Astrocyte of the spinal cord (primary cell): Measurements from ENCODE around the gene ADAM23.

Experiments used
- DNase-seq: peaks from one replicate; pipeline ENCODE4 v3.0.0; 2011; ENCODE audit warnings: low read depth, low spot score
- H3K4me3 ChIP-seq: 2 replicates; pipeline ENCODE4 v1.5.1; 2011; ENCODE audit warnings: low read depth, mild to moderate bottlenecking, low read length, moderate library complexity
- CTCF ChIP-seq: IDR thresholded peaks from 2 replicates; pipeline ENCODE4 v1.5.1; 2012; ENCODE audit warnings: low read depth, mild to moderate bottlenecking, low read length, inconsistent platforms
- in situ Hi-C: cut with HindIII; loops from 2 replicates; pipeline ENCODE4 v1.10.0; 2017; ENCODE audit warnings: low sequenced_read_pairs

The ADAM23 gene

GRCh38 chr2:206456078-206456754 lies 12.9 kb downstream of the ADAM23 start:
- no peak for DNase-seq
- in situ Hi-C loops: no loop called here
- no peak overlapping the region for H3K4me3 ChIP-seq
- no peak for TF ChIP-seq CTCF

GRCh38 chr2:206457188-206457634 lies 13.9 kb downstream of the ADAM23 start:
- in situ Hi-C loops: no loop called here
- peak; percentile 30 for DNase-seq
- no peak for TF ChIP-seq CTCF
- H3K4me3 ChIP-seq: no peak overlapping the region

GRCh38 chr2:206462240-206462854 lies 19.0 kb downstream of the ADAM23 start:
- no peak for TF ChIP-seq CTCF
- DNase-seq: no peak
- in situ Hi-C loops: no loop called here
- no peak overlapping the region for H3K4me3 ChIP-seq

GRCh38 chr2:206463685-206464084 lies 20.4 kb downstream of the ADAM23 start:
- no peak for TF ChIP-seq CTCF
- DNase-seq: no peak
- no peak overlapping the region for H3K4me3 ChIP-seq
- in situ Hi-C loops: no loop called here

GRCh38 chr2:206464597-206464996 lies 21.3 kb downstream of the ADAM23 start:
- DNase-seq: no peak
- in situ Hi-C loops: no loop called here

GRCh38 chr2:206471524-206472062 lies 28.3 kb downstream of the ADAM23 start:
- DNase-seq: no peak
- in situ Hi-C loops: no loop called here
- H3K4me3 ChIP-seq: no peak overlapping the region
- no peak for TF ChIP-seq CTCF

More at GRCh38 chr2:206464597-206464996, 21.3 kb downstream of the ADAM23 start:
- TF ChIP-seq CTCF: no peak
- H3K4me3 ChIP-seq: no peak overlapping the region
